WTC11 (cell line): ENCODE measurements around the gene MYL10. TPM values are rescaled to one million over a fixed set of nuclear protein-coding genes. Genes with fewer than 3 reads are reported as not detected.

Experiments
- ATAC-seq: fragments of 200-7000 bp; cut with Tn5 transposase; 2 replicates; pipeline ENCODE4 v1.10.0; 2021; ENCODE audit warnings: mild to moderate bottlenecking, moderate library complexity
- CTCF ChIA-PET: fragments of 300-600 bp; sonication (Branson Sonifier 250); formaldehyde crosslinking; loops from one replicate; lab custom pipeline; 2021; ENCODE audit warnings: antibody characterized with exemption; lab: Charles Lee
- POLR2A ChIA-PET: fragments of 350-600 bp; sonication (Branson Sonifier 250); formaldehyde crosslinking; loops from one replicate; lab custom pipeline; 2021; ENCODE audit warnings: antibody characterized with exemption; lab: Charles Lee
- DNase-seq: peaks from one replicate; pipeline ENCODE4 v3.0.0; 2021; ENCODE audit warnings: low spot score
- H3K27ac Mint-ChIP-seq: 2 replicates; pipeline ENCODE4 v1.8.0; 2021; ENCODE audit warnings: mixed read lengths
- H3K27me3 Mint-ChIP-seq: 2 replicates; pipeline ENCODE4 v1.8.0; 2021; ENCODE audit warnings: low read depth, mild to moderate bottlenecking, moderate library complexity, mixed read lengths
- H3K36me3 Mint-ChIP-seq: 2 replicates; pipeline ENCODE4 v1.8.0; 2021; ENCODE audit warnings: mixed read lengths
- H3K4me1 Mint-ChIP-seq: 2 replicates; pipeline ENCODE4 v1.8.0; 2022; ENCODE audit warnings: mixed read lengths
- H3K4me3 Mint-ChIP-seq: 2 replicates; pipeline ENCODE4 v1.8.0; 2021; ENCODE audit warnings: mild to moderate bottlenecking, moderate library complexity, mixed read lengths
- H3K9me3 Mint-ChIP-seq: 2 replicates; pipeline ENCODE4 v1.8.0; 2021; ENCODE audit warnings: mixed read lengths
- ARID4B ChIP-seq: sonication (generic); formaldehyde crosslinking; IDR thresholded peaks from 2 replicates; pipeline ENCODE4 v1.8.0; 2023; ENCODE audit warnings: missing genetic modification reagents, mild to moderate bottlenecking, borderline replicate concordance
- CBFB ChIP-seq: sonication (generic); formaldehyde crosslinking; IDR thresholded peaks from 2 replicates; pipeline ENCODE4 v1.8.1; 2022; ENCODE audit warnings: mild to moderate bottlenecking, low read depth, missing genetic modification reagents
- E2F1 ChIP-seq: sonication (generic); formaldehyde crosslinking; IDR thresholded peaks from 2 replicates; pipeline ENCODE4 v1.8.0; 2022; ENCODE audit warnings: mild to moderate bottlenecking, missing genetic modification reagents
- ERG ChIP-seq: fragments of 250-450 bp; sonication (Bioruptor Pico); IDR thresholded peaks from 2 replicates; pipeline ENCODE4 v1.8.0; 2021; ENCODE audit warnings: mild to moderate bottlenecking
- FOXJ3 ChIP-seq: sonication (generic); formaldehyde crosslinking; IDR thresholded peaks from 2 replicates; pipeline ENCODE4 v1.9.0; 2021; ENCODE audit warnings: missing genetic modification reagents, mild to moderate bottlenecking, borderline replicate concordance
- GABPB1 ChIP-seq: sonication (generic); formaldehyde crosslinking; IDR thresholded peaks from 2 replicates; pipeline ENCODE4 v1.8.1; 2023; ENCODE audit warnings: mild to moderate bottlenecking, missing genetic modification reagents
- HMGA2 ChIP-seq: fragments of 250-450 bp; sonication (Bioruptor Pico); IDR thresholded peaks from 2 replicates; pipeline ENCODE4 v1.4.0; 2021; ENCODE audit warnings: mild to moderate bottlenecking, moderate library complexity
- JAZF1 ChIP-seq: fragments of 250-450 bp; sonication (Bioruptor Pico); IDR thresholded peaks from 2 replicates; pipeline ENCODE4 v1.9.0; 2021; ENCODE audit warnings: moderate library complexity, mild to moderate bottlenecking, inconsistent platforms
- PRDM15 ChIP-seq: sonication (generic); formaldehyde crosslinking; IDR thresholded peaks from 2 replicates; pipeline ENCODE4 v1.8.0; 2022; ENCODE audit warnings: missing genetic modification reagents
- PREB ChIP-seq: sonication (generic); formaldehyde crosslinking; IDR thresholded peaks from 2 replicates; pipeline ENCODE4 v1.8.1; 2022; ENCODE audit warnings: mild to moderate bottlenecking, missing genetic modification reagents, moderate library complexity, borderline replicate concordance
- SMAD3 ChIP-seq: sonication (generic); formaldehyde crosslinking; IDR thresholded peaks from 2 replicates; pipeline ENCODE4 v1.8.0; 2022; ENCODE audit warnings: missing genetic modification reagents, mild to moderate bottlenecking, borderline replicate concordance
- SMAD4 ChIP-seq: sonication (generic); formaldehyde crosslinking; IDR thresholded peaks from 2 replicates; pipeline ENCODE4 v1.8.0; 2022; ENCODE audit warnings: mild to moderate bottlenecking, missing genetic modification reagents
- SOX15 ChIP-seq: fragments of 250-450 bp; sonication (Bioruptor Pico); IDR thresholded peaks from 2 replicates; pipeline ENCODE4 v1.9.0; 2021; ENCODE audit warnings: mild to moderate bottlenecking
- ZMAT4 ChIP-seq: fragments of 250-450 bp; sonication (Bioruptor Pico); IDR thresholded peaks from 2 replicates; pipeline ENCODE4 v1.9.0; 2021; ENCODE audit warnings: mild to moderate bottlenecking
- ZNF219 ChIP-seq: sonication (generic); formaldehyde crosslinking; IDR thresholded peaks from 2 replicates; pipeline ENCODE4 v1.8.0; 2023; ENCODE audit warnings: missing genetic modification reagents, mild to moderate bottlenecking, borderline replicate concordance
- ZNF263 ChIP-seq: sonication (generic); formaldehyde crosslinking; IDR thresholded peaks from 2 replicates; pipeline ENCODE4 v1.8.1; 2022; ENCODE audit warnings: low read depth, mild to moderate bottlenecking, moderate library complexity, missing genetic modification reagents
- ZNF281 ChIP-seq: sonication (generic); formaldehyde crosslinking; IDR thresholded peaks from 2 replicates; pipeline ENCODE4 v1.8.0; 2023; ENCODE audit warnings: mild to moderate bottlenecking, missing genetic modification reagents
- ZNF317 ChIP-seq: sonication (generic); formaldehyde crosslinking; IDR thresholded peaks from 2 replicates; pipeline ENCODE4 v1.8.1; 2023; ENCODE audit warnings: low read depth, mild to moderate bottlenecking, moderate library complexity, missing genetic modification reagents, borderline replicate concordance
- ZNF425 ChIP-seq: fragments of 250-450 bp; sonication (Bioruptor Pico); conservative IDR thresholded peaks from 2 replicates; pipeline ENCODE4 v1.9.0; 2021; ENCODE audit warnings: mild to moderate bottlenecking
- total RNA-seq: library from RNA; stranded (reverse); gene quantifications from 3 replicates; pipeline ENCODE4 v1.2.3, GENCODE V29; 2021

MYL10 gene
- total RNA-seq, 1 experiment from 2014 or later: not detected

- no peak for DNase-seq
- Mint-ChIP-seq H3K36me3 (no peaks in the 10 kb centered on the region), H3K4me1 (no peaks in the 10 kb centered on the region), H3K4me3 (no peak overlapping the region), H3K27me3 (no peaks in the 10 kb centered on the region; the same call in 1 of the 2 replicates), H3K27ac (no peak overlapping the region), H3K9me3 (no peaks in the 10 kb centered on the region)
- ATAC-seq: no peak
- ChIA-PET CTCF (no interaction called here), POLR2A (no interaction called here)
- TF ChIP-seq E2F1 (CRISPR knock-in tag) (no peak), ZMAT4 (no peak), ARID4B (no peak), GABPB1 (CRISPR knock-in tag) (no peak), SOX15 (no peak), SMAD3 (CRISPR knock-in tag) (no peak), HMGA2 (no peak), PRDM15 (no peak), CBFB (CRISPR knock-in tag) (no peak), ZNF281 (no peak), JAZF1 (CRISPR knock-in tag) (no peak), ZNF219 (CRISPR knock-in tag) (no peak), PREB (no peak), SMAD4 (CRISPR knock-in tag) (no peak), ZNF425 (CRISPR knock-in tag) (no peak), FOXJ3 (CRISPR knock-in tag) (no peak), ZNF317 (CRISPR knock-in tag) (no peak), ZNF263 (CRISPR knock-in tag) (no peak), ERG (no peak)
Measured at GRCh38 chr7:101595766-101596537, 33.1 kb downstream of the MYL10 start.
